GM19395 (cell line): Measurements from ENCODE around the gene ZNF850.
A peak's percentile ranks its signal among the peaks of the same experiment; 100 is the strongest.

Source experiments
- ATAC-seq: cut with Tn5 transposase; IDR thresholded peaks from one replicate; pipeline ENCODE4 v1.9.1; 2021; ENCODE audit warnings: mild to moderate bottlenecking, moderate library complexity; ENCODE audit not compliant: unreplicated experiment

ZNF850 gene

DNA sequence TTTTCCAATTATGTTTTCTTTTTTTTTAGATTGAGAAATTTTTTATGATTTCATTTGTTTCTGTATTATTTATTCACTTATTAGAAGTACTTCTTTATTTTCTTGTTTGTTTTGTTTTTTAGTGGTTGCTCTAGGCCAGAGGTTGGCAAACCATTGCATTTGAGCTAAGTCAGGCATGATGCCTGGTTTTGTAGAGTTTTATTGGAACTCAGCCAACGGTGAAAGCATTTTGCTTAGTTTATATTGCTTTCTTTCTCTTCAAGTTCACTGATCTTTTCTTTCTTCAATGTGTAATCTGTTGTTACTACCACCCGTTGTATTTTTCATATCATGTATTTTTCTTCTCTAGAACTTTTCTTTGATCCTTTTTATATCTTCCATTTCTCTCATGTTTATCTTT, 65.5 kb downstream of the ZNF850 start:
- ATAC-seq = no peak

DNA sequence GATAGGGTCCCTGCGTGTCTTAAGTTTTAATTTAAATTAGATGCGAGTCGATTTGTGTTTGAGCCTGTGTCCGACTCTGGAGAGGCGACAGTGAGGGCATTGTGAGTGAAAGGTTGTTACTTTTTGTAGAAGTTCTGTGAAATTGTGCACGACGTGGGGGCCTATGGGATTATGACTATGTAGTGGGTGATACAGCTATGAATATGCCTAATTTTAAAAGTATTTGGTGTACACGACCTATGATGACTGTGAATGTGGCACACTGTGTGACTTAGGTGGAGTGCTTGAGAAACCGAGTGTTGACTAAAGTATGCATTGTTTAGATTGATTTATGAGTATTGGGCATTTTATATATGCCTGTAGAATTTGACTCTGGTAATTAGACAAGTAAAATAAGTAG, 84.5 kb downstream of the ZNF850 start:
- peak; percentile 4 for ATAC-seq

DNA sequence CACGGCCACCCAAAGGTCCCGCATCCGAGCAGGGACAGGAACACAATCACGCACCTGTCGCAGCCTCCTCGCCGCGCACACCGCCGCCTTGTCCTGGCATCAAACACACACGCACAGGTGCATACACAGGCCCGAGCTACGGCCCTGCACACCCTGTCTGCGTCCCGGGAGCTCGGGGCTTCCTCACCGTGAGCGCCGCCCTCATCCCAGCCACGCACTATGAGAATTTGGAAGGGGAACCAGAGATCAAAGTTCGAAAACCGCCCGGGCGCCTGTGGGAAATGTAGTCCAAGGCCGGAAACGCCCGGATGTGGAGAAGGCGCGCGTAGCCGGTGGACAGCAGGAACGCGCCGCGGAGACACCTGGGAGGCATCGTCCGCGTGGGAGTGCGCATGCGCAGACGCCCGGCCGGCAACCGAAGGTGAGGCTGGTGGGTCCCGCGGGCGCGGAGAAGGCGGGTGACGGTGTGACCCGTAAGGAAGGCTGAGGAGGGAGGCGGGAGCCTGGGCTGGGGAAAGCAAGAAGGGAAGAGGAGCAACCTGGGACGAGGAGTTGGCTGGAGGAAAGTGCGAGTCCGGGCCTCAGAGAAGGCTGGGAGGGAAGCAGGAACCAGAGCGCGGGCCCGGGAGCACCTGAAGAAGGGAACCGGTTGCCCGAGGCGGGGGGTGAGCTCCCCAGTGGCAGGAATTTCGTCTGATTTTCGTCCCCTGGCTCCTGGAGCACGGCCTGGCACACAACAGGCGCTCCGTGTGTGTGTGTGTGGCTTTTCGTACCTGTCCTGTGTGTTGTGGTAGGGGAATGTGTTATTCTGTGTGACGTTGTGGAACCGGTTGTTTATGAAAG, 85.2 kb downstream of the ZNF850 start, which contains the start of gene ZNF567:
TSS of gene ZNF567 (plus strand) at position 399 of the 843 bp plus-strand sequence. CDS start 7,256 bp downstream, outside the sequence.
- ATAC-seq = peak; percentile 86

- peak; percentile 56 for ATAC-seq
These were observed 86.0 kb downstream of the ZNF850 start for GRCh38 chr19:36686365-36687213.

DNA sequence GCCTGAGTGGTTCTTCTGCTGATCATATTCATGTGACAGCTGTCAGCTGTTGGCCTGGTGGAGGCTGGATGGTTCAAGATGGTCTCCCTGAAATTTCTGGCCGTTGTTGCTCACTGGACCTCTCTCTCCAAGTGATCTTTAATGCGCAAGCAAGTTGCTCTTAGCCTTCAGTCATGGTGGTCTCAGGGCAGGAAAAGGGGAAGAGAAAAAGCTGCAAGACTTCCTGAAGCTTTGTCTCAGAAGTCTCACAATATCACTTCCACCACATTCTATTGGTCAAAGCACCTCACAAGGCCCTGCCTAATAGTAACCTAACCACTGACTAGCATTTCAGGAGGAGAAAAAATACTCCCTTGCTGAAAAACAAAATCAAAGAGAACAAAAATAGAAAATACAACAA, 86.8 kb downstream of the ZNF850 start:
- ATAC-seq = no peak

GRCh38 chr19:36679455-36679854, 93.2 kb downstream of the ZNF850 start:
- no peak for ATAC-seq

- ATAC-seq = no peak
These were observed 98.4 kb downstream of the ZNF850 start for GRCh38 chr19:36674201-36674600.

- ATAC-seq = no peak
These were observed 100.2 kb downstream of the ZNF850 start for GRCh38 chr19:36672368-36672767.

DNA sequence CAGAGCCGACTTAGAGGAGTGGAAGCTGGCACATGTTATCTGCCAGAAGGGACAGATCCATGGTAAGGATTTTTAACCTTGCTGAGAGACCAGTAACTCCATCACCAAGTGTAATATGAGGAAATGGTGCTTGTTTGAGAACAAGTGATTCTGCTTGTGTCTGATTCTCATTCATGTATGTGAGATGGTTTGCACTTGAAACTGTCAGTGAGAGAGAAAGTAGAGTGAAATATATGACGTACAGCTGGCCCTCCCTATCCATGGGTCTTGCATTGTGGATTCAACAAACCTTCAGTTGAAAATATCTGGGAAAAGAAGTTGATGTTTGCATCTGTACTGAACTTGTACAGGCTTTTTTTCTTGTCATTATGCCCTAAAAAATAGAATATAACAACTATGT, 104.0 kb downstream of the ZNF850 start:
- ATAC-seq = no peak

DNA sequence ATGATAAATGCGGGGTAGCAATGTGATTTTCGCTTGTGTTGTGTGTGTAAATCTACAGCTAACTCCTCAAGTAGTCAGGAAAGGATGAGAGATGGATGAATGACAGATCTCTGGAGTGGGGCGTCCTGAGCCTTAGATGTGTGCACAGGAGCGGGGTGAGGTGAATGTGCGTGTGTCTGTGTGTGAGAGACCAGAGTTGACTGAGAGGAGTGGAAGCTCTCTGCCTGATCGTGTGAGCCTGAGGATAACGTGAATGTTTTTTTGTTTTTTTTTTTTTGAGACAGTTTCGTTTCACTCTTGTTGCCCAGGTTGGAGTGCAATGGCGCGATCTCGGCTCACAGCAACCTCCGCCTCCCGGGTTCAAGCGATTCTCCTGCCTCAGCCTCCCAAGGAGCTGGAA, 106.8 kb downstream of the ZNF850 start:
- no peak for ATAC-seq
